ENCODE data around the gene PNPO.

The PNPO gene

DNA sequence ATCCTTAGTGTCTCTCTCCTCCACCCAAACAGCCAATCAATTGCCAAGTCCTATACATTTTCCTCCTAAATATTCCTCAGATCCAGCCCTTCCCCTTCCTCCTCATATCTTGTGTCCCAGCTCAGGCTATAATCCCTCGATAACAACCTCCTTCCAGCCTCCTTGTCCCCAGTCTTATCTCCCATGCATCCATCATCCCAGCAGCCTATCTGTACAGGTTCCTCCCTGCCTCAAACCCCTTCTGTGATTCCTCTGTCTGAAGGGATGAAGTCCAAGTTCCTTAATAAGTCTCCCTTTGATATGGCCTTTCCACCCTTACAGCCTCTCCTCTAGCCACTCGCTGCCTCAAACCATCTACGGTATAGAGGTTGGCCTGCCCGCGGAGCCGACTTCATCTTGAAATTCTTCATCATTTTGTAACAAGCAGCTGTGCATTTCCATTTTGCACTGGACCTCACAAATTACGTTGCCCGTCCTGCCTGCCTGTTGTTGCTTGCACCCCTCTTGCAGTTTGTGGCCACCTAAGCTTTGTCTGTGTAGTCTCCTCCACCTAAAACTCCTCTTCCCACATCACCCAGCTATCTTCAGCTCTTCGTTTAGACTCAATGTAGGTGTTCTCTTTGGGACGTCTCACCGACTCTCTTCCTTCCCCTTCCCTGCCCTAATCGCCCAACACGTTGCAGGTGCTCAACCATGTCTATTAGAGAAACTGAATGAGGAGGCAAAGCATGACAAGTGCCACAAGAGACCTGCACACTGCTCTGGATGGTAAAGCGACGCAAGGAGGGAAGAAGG, 28.8 kb downstream of the PNPO start:
- TF ChIP-seq, protein P1, sequence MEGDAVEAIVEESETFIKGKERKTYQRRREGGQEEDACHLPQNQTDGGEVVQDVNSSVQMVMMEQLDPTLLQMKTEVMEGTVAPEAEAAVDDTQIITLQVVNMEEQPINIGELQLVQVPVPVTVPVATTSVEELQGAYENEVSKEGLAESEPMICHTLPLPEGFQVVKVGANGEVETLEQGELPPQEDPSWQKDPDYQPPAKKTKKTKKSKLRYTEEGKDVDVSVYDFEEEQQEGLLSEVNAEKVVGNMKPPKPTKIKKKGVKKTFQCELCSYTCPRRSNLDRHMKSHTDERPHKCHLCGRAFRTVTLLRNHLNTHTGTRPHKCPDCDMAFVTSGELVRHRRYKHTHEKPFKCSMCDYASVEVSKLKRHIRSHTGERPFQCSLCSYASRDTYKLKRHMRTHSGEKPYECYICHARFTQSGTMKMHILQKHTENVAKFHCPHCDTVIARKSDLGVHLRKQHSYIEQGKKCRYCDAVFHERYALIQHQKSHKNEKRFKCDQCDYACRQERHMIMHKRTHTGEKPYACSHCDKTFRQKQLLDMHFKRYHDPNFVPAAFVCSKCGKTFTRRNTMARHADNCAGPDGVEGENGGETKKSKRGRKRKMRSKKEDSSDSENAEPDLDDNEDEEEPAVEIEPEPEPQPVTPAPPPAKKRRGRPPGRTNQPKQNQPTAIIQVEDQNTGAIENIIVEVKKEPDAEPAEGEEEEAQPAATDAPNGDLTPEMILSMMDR (IDR thresholded peaks at IDR 0.05; ENCODE audit: low read depth, low read length, missing control alignments) = no peak
- peak overlapping the region; percentile 23 for H3K4me3 ChIP-seq (ENCODE audit: low read depth, low read length)
- no peak for DNase-seq (ENCODE audit: low read depth)
- in situ Hi-C loops (cut with HindIII; ENCODE audit: low sequenced_read_pairs) = no loop called here

DNA sequence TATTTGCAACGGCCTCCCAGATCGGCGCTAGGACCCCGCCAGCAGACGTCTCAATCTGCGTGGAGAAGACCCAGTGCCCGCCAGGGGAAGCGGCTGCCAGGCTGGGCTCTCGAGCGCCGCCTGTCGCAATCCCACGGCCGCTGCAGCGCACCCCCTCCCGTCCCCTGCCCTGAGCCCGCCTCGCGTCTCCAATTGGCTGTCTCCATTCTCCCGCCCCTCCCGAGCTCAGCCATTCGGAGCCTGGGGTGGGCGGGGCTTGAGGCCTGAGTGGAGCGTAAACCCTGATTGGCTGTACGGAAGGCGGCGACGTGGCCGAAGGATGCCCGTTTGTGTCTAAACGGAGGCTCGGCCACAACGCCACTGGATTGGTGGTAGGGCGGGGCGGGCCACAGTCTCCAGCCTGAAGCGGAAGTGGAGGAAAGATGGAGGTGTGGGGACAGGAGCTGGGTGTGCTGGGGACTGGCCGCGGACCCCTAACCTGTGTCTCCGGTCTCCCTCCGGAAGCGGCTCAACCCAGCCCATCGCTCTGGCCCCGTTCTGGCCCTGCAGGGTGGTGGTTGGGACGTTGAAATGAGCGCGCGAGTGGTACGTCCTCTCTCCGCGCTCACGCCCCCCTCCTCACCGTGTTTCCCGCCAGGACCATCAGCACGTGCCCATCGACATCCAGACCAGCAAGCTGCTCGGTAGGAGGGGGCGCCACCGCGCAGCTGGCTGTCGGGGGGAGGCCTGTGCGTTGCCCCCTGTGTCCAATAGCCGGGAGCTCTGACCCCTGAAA, 29.5 kb downstream of the PNPO start, which contains the start of gene CDK5RAP3:
Gene CDK5RAP3, plus strand, starts transcription at position 389 of the 775 bp plus-strand sequence. Its CDS starts 34 bp downstream, at position 423.
- TF ChIP-seq, protein P1 (IDR thresholded peaks at IDR 0.05; ENCODE audit: low read depth, low read length, missing control alignments) = peak; percentile 94
- DNase-seq (ENCODE audit: low read depth) = peak; percentile 98
- H3K4me3 ChIP-seq (ENCODE audit: low read depth, low read length) = peak within 1 kb of the TSS; percentile 92
- in situ Hi-C loops (cut with HindIII; ENCODE audit: low sequenced_read_pairs) = no loop called here

DNA sequence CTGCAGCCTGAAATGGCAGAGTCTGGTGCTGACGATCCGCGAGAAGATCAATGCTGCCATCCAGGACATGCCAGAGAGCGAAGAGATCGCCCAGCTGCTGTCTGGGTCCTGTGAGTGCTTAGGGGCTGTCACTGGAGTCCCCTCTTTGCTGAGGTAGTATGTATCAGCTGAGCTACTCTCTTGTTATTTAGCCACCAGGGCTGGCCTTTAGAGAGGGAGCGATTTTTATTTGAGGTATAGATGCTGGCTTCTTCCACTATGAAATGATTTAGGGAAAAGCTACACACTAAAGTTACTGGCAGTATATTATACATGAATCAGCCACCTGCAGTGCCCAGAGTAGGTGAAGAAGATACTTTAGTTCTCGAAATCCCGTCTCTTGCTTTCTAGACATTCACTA, 32.2 kb downstream of the PNPO start:
- in situ Hi-C loops (cut with HindIII; ENCODE audit: low sequenced_read_pairs) = no loop called here
- no peak for DNase-seq (ENCODE audit: low read depth)
- TF ChIP-seq, protein P1 (IDR thresholded peaks at IDR 0.05; ENCODE audit: low read depth, low read length, missing control alignments) = no peak

DNA sequence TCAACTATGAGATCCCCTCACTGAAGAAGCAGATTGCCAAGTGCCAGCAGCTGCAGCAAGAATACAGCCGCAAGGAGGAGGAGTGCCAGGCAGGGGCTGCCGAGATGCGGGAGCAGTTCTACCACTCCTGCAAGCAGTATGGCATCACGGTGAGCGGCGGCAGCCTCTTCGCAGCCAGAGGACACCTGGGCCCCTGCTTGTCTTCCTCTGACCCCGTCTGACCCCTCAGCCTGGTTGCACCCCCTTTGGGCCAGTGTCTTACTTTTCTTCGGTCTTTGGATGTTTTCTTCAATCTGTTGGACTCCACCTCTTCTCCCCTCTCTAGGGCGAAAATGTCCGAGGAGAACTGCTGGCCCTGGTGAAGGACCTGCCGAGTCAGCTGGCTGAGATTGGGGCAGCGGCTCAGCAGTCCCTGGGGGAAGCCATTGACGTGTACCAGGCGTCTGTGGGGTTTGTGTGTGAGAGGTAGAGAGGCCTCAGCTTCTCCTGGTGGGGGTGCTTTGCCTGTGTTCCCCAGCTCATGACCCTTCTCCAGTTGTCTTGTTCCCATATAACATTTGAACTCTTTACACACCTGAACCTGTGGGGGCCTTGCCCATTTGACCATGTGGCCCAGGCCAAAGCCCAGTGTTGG, 33.9 kb downstream of the PNPO start:
- in situ Hi-C loops (cut with HindIII; ENCODE audit: low sequenced_read_pairs) = no loop called here
- DNase-seq (ENCODE audit: low read depth) = no peak
- TF ChIP-seq, protein P1 (IDR thresholded peaks at IDR 0.05; ENCODE audit: low read depth, low read length, missing control alignments) = no peak
- no peak overlapping the region for H3K4me3 ChIP-seq (ENCODE audit: low read depth, low read length)

More for the DNA sequence above, 32.2 kb downstream of the PNPO start:
- H3K4me3 ChIP-seq (ENCODE audit: low read depth, low read length) = no peak overlapping the region

DNA sequence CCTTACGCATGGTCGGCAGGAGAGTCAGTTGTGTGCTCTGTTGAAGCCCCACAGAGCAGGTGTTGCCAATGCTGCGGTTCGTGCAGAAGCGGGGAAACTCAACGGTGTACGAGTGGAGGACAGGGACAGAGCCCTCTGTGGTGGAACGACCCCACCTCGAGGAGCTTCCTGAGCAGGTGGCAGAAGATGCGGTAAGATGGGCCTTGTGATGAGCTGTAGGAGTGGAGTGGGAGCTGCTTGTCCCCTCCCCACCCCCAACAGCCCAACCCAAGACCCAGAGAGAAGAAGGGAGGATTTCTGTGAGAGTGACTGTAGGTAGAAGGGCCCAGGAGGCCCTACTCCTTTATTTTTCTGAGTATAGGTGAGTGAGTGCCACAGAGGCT, 34.4 kb downstream of the PNPO start:
- in situ Hi-C loops (cut with HindIII; ENCODE audit: low sequenced_read_pairs) = no loop called here
- no peak for DNase-seq (ENCODE audit: low read depth)
- TF ChIP-seq, protein P1 (IDR thresholded peaks at IDR 0.05; ENCODE audit: low read depth, low read length, missing control alignments) = no peak
- no peak overlapping the region for H3K4me3 ChIP-seq (ENCODE audit: low read depth, low read length)

DNA sequence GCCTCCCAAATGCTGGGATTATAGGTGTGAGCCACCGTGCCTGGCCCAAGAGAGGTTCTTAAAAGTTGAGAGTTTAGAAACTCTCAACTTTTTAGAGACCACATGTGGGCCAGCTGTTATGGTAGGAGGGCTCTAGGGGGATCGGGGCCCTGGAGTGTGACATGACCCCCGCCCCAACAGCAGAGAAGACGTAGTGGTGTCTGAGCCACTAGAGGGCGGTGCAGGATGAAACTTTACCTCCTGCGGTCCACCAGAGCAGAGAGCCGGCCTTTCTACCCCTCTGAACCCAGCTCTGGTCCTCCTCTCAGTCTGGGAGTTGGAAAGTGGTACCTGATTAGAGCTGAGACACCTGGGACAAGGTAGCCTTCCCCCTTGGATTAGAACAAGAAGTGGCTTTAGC, 37.0 kb downstream of the PNPO start:
- TF ChIP-seq, protein P1 (IDR thresholded peaks at IDR 0.05; ENCODE audit: low read depth, low read length, missing control alignments) = peak; percentile 74
- in situ Hi-C loops (cut with HindIII; ENCODE audit: low sequenced_read_pairs) = no loop called here
- no peak overlapping the region for H3K4me3 ChIP-seq (ENCODE audit: low read depth, low read length)
- DNase-seq (ENCODE audit: low read depth) = no peak

Data from astrocyte of the cerebellum (primary cell).